ENCODE data around the gene ERMARD.

DNA sequence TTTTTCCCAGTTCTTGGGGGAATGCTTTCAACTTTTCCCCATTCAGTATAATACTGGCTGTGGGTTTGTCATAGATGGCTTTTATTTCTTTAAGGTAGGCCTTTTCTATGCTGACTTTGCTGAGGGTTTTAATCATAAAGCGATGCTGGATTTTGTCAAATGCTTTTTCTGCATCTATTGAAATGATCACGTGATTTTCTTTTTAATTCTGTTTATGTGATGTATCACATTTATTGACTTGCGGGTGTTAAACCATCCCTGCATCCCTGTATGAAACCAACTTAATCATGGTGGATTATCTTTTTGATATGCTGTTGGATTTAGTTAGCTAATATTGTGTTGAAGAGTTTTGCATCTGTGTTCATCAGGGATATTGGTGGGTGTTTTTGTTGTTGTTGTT is 65.6 kb downstream of the ERMARD start:
- TF ChIP-seq EZH2 (IDR thresholded peaks at IDR 0.05) (no peak), POLR2AphosphoS5 (IDR thresholded peaks at IDR 0.05; ENCODE audit: borderline replicate concordance, low read depth, low read length) (no peak), FOXP2 (optimal IDR thresholded peaks at IDR 0.05; ENCODE audit: control extremely low read depth, extremely low read length, insufficient read depth) (no peak)

Measured in SK-N-MC (cell line).